ENCODE results near the gene ZSWIM5. TPM values are rescaled to one million over a fixed set of nuclear protein-coding genes. Genes with fewer than 3 reads are reported as not detected.

Gene ZSWIM5
- total RNA-seq, 3 donors from 2014 or later, result 1.6 to 4.5 (median 3.3) TPM

DNA sequence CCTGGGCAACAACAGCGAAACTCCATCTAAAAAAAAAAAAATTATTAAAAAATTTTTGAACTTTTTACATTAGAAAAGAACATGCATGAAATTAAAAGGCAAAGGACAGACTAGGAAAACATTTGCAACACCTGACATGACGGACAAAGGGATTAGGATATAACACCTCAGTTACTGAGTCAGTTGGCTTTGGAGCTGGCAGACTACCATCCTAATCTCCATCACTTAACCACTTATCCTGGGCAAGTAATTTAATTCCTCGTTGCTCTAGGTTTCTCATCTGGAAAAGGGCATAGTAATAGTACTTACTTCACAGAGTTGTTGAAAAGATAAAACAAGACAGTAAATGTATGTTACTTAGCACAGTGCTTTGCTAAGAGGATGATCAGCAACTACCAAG is 207.2 kb downstream of the ZSWIM5 start:
- TF ChIP-seq CTCF (IDR thresholded peaks at IDR 0.05), result no peak
- TF ChIP-seq POLR2AphosphoS5 (IDR thresholded peaks at IDR 0.05), result no peak
- TF ChIP-seq POLR2A (IDR thresholded peaks at IDR 0.05), result no peak
- Histone ChIP-seq H3K36me3 (no peaks in the 10 kb centered on the region), H3K4me1 (no peaks in the 10 kb centered on the region), H3K4me3 (no peak overlapping the region), H3K9me3 (no peaks in the 10 kb centered on the region), H3K27ac (no peak overlapping the region), H3K27me3 (no peaks in the 10 kb centered on the region)
- intact Hi-C loops (cut with DNase I; ENCODE audit: low total_unique reads), result no loop called here
- no peak for DNase-seq (ENCODE audit: low spot score in 2 of 2)

DNA sequence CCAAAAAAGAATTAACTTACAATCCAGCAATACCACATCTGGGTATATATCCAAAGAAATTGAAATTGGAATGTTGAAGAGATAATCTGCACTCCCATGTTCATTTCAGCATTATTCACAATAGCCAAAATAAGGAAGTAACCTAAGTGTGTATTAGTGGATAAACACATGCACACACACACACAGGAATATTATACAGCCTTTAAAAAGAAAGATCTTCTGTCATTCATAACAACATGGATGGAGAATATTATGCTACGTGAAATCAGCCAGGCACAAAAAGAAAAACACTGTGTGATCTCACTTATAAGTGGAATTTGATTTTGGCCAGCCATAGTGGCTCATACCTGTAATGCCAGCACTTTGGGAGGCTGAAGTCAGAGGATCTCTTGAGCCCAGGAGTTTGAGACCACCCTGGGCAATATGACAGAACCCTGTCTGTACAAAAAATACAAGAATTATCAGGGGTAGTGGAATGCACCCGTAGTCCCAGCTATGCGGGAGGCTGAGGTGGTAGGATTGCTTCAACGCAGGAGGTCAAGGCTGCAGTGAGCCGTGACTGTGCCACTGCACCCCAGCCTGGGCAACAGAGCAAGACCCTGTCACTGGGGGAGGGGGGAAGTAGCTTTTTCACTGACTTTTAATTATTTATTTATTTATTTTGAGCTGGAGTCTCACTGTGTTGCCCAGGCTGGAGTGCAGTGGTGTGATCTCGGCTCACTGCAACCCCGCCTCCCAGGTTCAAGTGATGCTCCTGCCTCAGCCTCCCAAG is 210.8 kb downstream of the ZSWIM5 start:
- no peaks in the 10 kb centered on the region for H3K27me3 ChIP-seq
- TF ChIP-seq CTCF (IDR thresholded peaks at IDR 0.05), result no peak
- no peak for TF ChIP-seq POLR2AphosphoS5 (IDR thresholded peaks at IDR 0.05)
- no peak for TF ChIP-seq POLR2A (IDR thresholded peaks at IDR 0.05)
- DNase-seq (ENCODE audit: low spot score in 2 of 2), result no peak
- no peak overlapping the region for H3K4me3 ChIP-seq
- intact Hi-C loops (cut with DNase I; ENCODE audit: low total_unique reads), result no loop called here
- no peaks in the 10 kb centered on the region for H3K36me3 ChIP-seq
- no peak overlapping the region for H3K27ac ChIP-seq
- H3K4me1 ChIP-seq, result no peaks in the 10 kb centered on the region
- no peaks in the 10 kb centered on the region for H3K9me3 ChIP-seq

- no peak for DNase-seq (ENCODE audit: low spot score in 2 of 2)
- no peaks in the 10 kb centered on the region for H3K27me3 ChIP-seq
- no peaks in the 10 kb centered on the region for H3K4me1 ChIP-seq
- no peak overlapping the region for H3K27ac ChIP-seq
- H3K4me3 ChIP-seq, result no peak overlapping the region
- intact Hi-C loops (cut with DNase I; ENCODE audit: low total_unique reads), result no loop called here
- H3K36me3 ChIP-seq, result no peaks in the 10 kb centered on the region
- no peaks in the 10 kb centered on the region for H3K9me3 ChIP-seq
- no peak for TF ChIP-seq POLR2AphosphoS5 (IDR thresholded peaks at IDR 0.05)
- TF ChIP-seq CTCF (IDR thresholded peaks at IDR 0.05), result no peak
- TF ChIP-seq POLR2A (IDR thresholded peaks at IDR 0.05), result no peak
These were observed 212.0 kb downstream of the ZSWIM5 start for GRCh38 chr1:44994309-44994898.

DNA sequence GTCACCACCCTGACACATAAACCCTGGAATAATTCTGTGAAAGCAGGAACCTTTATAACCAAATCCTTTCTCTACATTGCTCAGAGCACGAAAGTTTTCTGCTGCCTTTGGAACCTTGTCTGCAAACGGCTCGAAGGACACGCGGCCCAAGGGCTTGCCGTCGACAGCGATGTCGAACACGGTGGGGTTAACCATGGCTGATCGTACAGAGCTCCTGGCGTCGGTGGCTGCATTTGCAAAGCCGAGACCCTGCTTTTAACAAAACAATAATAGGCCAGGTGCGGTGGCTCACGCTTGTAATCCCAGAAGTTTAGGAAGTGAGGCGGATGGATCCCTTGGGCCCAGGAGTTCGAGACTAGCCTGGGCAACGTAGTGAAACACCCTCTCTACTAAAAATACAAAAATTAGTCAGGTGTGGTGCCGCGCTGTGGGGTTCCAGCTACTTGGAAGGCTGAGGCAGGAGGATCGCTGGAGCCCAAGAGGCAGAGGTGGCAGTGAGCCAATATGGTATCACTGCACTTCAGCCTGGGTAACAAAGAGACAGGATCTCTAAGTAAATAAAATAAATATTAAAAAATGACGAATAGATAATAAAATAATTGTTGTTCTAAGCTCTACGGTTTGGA is 217.8 kb downstream of the ZSWIM5 start:
- no peak for DNase-seq (ENCODE audit: low spot score in 2 of 2)
- Histone ChIP-seq H3K27ac (no peak overlapping the region), H3K9me3 (no peaks in the 10 kb centered on the region), H3K36me3 (no peaks in the 10 kb centered on the region), H3K27me3 (no peaks in the 10 kb centered on the region), H3K4me3 (no peak overlapping the region), H3K4me1 (peaks cover 5 to 9% of the 10 kb centered on the region in 2 donors)
- intact Hi-C loops (cut with DNase I; ENCODE audit: low total_unique reads), result no loop called here
- TF ChIP-seq POLR2A (IDR thresholded peaks at IDR 0.05) (no peak), CTCF (IDR thresholded peaks at IDR 0.05) (no peak), POLR2AphosphoS5 (IDR thresholded peaks at IDR 0.05) (no peak)

Measured in breast epithelium (tissue), 4 donors.